ENCODE data around the gene SLC7A5. TPM values are rescaled to one million over a fixed set of nuclear protein-coding genes. Genes with fewer than 3 reads are reported as not detected.

SLC7A5 gene
- total RNA-seq, 1 donor from 2014 or later: 205 TPM

DNA sequence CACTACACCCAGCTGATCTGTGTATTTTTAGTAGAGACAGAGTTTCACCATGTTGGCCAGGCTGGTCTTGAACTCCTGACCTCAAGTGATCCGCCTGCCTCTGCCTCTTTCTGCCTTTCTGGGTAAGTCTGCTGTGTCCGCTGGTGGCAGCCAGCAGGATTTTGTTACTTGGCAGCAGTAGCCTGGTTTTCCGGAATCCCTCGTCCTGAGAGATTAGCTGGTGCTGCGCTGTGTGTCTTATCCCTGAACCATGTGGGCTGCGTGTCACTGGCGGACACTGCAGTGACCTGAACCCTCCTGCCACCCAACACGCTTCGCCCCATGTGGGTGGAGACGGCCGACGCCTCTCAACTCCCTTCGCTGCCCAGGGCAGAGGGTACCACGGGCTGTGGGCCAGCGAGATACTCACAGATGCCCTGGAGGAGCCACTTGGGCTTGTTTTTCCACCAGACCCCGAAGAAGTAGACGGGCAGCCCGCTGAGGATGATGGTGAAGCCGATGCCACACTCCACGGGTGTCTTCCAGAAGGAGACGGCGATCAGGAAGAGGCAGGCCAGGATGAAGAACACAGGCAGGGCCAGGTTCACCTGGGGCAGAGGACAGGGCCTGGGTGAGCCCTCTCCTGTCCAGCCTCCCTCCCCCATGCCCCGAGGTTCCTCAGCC lies 35.2 kb downstream of the SLC7A5 start:
- Mint-ChIP-seq H3K27me3 (ENCODE audit: unreplicated experiment) (peaks cover 1% of the 10 kb centered on the region), H3K27ac (ENCODE audit: unreplicated experiment) (no peak overlapping the region), H3K4me1 (ENCODE audit: low read depth, unreplicated experiment) (peaks cover 4% of the 10 kb centered on the region), H3K9me3 (ENCODE audit: unreplicated experiment) (peaks cover 6% of the 10 kb centered on the region), H3K4me3 (ENCODE audit: unreplicated experiment) (no peak overlapping the region), H3K36me3 (ENCODE audit: unreplicated experiment) (peaks cover 5% of the 10 kb centered on the region)
- TF ChIP-seq CTCF (IDR thresholded peaks at IDR 0.05; ENCODE audit: partially characterized antibody, unreplicated experiment): no peak
- DNase-seq: no peak

GRCh38 chr16:87833548-87833947 lies 35.8 kb downstream of the SLC7A5 start:
- TF ChIP-seq CTCF (IDR thresholded peaks at IDR 0.05; ENCODE audit: partially characterized antibody, unreplicated experiment): no peak
- no peak overlapping the region for H3K4me3 Mint-ChIP-seq (ENCODE audit: unreplicated experiment)

GRCh38 chr16:87832741-87833502 lies 36.4 kb downstream of the SLC7A5 start:
- H3K9me3 Mint-ChIP-seq (ENCODE audit: unreplicated experiment): peaks cover 8% of the 10 kb centered on the region
- H3K4me1 Mint-ChIP-seq (ENCODE audit: low read depth, unreplicated experiment): peaks cover 6% of the 10 kb centered on the region
- H3K36me3 Mint-ChIP-seq (ENCODE audit: unreplicated experiment): peaks cover 5% of the 10 kb centered on the region
- no peak overlapping the region for H3K4me3 Mint-ChIP-seq (ENCODE audit: unreplicated experiment)
- H3K27ac Mint-ChIP-seq (ENCODE audit: unreplicated experiment): no peak overlapping the region
- peaks cover 4% of the 10 kb centered on the region for H3K27me3 Mint-ChIP-seq (ENCODE audit: unreplicated experiment)
- DNase-seq: no peak
- no peak for TF ChIP-seq CTCF (IDR thresholded peaks at IDR 0.05; ENCODE audit: partially characterized antibody, unreplicated experiment)

More at GRCh38 chr16:87833548-87833947, 35.8 kb downstream of the SLC7A5 start:
- peaks cover 8% of the 10 kb centered on the region for H3K9me3 Mint-ChIP-seq (ENCODE audit: unreplicated experiment)
- peaks cover 1% of the 10 kb centered on the region for H3K27me3 Mint-ChIP-seq (ENCODE audit: unreplicated experiment)
- no peak overlapping the region for H3K27ac Mint-ChIP-seq (ENCODE audit: unreplicated experiment)
- DNase-seq: no peak
- peaks cover 5% of the 10 kb centered on the region for H3K36me3 Mint-ChIP-seq (ENCODE audit: unreplicated experiment)
- peaks cover 6% of the 10 kb centered on the region for H3K4me1 Mint-ChIP-seq (ENCODE audit: low read depth, unreplicated experiment)

GRCh38 chr16:87832137-87832527 lies 37.2 kb downstream of the SLC7A5 start:
- Mint-ChIP-seq H3K4me1 (ENCODE audit: low read depth, unreplicated experiment) (peaks cover 6% of the 10 kb centered on the region), H3K27ac (ENCODE audit: unreplicated experiment) (no peak overlapping the region), H3K4me3 (ENCODE audit: unreplicated experiment) (no peak overlapping the region), H3K9me3 (ENCODE audit: unreplicated experiment) (peaks cover 12% of the 10 kb centered on the region), H3K36me3 (ENCODE audit: unreplicated experiment) (peaks cover 5% of the 10 kb centered on the region), H3K27me3 (ENCODE audit: unreplicated experiment) (peaks cover 5% of the 10 kb centered on the region)
- DNase-seq: no peak
- TF ChIP-seq CTCF (IDR thresholded peaks at IDR 0.05; ENCODE audit: partially characterized antibody, unreplicated experiment): no peak
